Activated CD4-positive, alpha-beta T cell treated with anti-CD3 and anti-CD28 coated beads for 36 hours (primary cell): ENCODE results near the gene TNFAIP3. TPM values are rescaled to one million over a fixed set of nuclear protein-coding genes. Genes with fewer than 3 reads are reported as not detected.
"Not testable (repeated sequence)": the region's sequence is repeated elsewhere in the genome, so short reads cannot be mapped to it uniquely, and the experiment has no call there.

ENCODE experiments used
- ATAC-seq: fragments of 200-7000 bp; cut with Tn5 transposase; one replicate; pipeline ENCODE4 v1.10.0; 2021; ENCODE audit warnings: mild to moderate bottlenecking, moderate library complexity
- CTCF ChIA-PET: fragments of 350-600 bp; sonication (Branson Sonifier 250); formaldehyde crosslinking; loops from one replicate; lab custom pipeline; 2021; ENCODE audit warnings: antibody characterized with exemption; lab: Charles Lee
- POLR2A ChIA-PET: fragments of 350-600 bp; sonication (Branson Sonifier 250); formaldehyde crosslinking; loops from one replicate; lab custom pipeline; 2021; ENCODE audit warnings: antibody characterized with exemption, inconsistent platforms; lab: Charles Lee
- DNase-seq: peaks from one replicate; pipeline ENCODE4 v3.0.0-alpha.2; 2020
- H3K27ac Mint-ChIP-seq: one replicate; pipeline ENCODE4 v1.8.0; 2021; ENCODE audit warnings: mixed read lengths
- H3K27me3 Mint-ChIP-seq: one replicate; pipeline ENCODE4 v1.8.0; 2021; ENCODE audit warnings: mixed read lengths
- H3K36me3 Mint-ChIP-seq: one replicate; pipeline ENCODE4 v1.8.0; 2021; ENCODE audit warnings: low read depth, mixed read lengths
- H3K4me1 Mint-ChIP-seq: one replicate; pipeline ENCODE4 v1.8.0; 2021; ENCODE audit warnings: mixed read lengths
- H3K4me3 Mint-ChIP-seq: one replicate; pipeline ENCODE4 v1.8.0; 2021; ENCODE audit warnings: mild to moderate bottlenecking, moderate library complexity, mixed read lengths
- H3K9me3 Mint-ChIP-seq: one replicate; pipeline ENCODE4 v1.8.0; 2021; ENCODE audit warnings: low read depth, mixed read lengths
- intact Hi-C, 2 experiments: fragments of 100-400 bp; cut with DNase I in 1 of 2; cut with micrococcal nuclease in 1 of 2; formaldehyde crosslinking; loops; one replicate each; pipeline versions ENCODE4 v1.14.2 to v1.15.1; 2022 to 2024; cut with DNase I, micrococcal nuclease
- total RNA-seq, 2 experiments: library from RNA; stranded (reverse); gene quantifications; one replicate each; pipeline ENCODE4 v1.2.3, GENCODE V29; 2021

Gene TNFAIP3
- total RNA-seq, 2 experiments from 2014 or later, result 284 to 371 TPM

DNA sequence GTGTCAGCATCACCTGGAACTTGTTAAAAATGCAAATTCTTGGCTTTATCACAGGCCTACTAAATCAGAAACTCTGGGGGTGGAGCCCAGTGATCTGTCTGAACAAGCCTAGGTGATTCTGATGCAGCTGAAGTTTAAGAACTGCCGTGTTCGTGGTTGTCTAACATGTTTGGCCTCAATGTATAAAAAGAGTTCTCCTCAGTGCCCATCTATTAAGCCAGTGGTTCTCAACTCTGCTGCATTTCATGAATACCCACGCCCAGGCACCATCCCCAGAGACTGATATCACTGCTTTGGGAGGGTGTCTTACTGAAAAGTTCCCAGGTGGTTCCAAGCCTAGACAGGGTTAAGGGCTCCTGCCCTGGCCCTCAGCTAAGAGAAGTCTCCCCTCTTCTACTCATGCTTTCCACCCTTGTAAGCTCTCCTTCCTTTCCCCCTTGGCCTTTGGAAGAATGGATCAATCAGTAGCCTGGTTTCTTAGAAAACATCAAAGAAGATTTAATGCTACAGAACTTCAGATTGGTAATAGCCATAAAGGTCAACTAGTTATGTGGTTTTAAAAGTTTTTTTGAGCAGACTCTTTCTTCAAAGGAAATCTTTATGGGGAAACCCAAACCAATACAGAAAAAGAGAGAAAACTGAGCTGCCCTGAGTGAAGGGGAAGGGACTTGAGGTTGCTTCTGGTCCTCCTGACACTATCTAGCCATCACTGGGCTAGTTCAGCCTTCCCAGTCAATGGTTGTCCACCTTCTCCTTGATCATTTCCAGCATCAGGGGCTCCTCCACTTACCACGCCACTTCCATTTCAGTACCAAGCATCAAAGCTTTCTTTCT, 38.9 kb upstream of the TNFAIP3 start:
- Mint-ChIP-seq H3K27ac (peak overlapping the region; percentile 89), H3K27me3 (no peaks in the 10 kb centered on the region), H3K4me3 (peak overlapping the region; percentile 30), H3K9me3 (peaks cover 2% of the 10 kb centered on the region), H3K36me3 (peaks cover 6% of the 10 kb centered on the region), H3K4me1 (peaks cover 87% of the 10 kb centered on the region)
- ChIA-PET POLR2A (interaction anchor here (0.6 to 2.3 kb wide), 9 partner anchors 15 to 129 kb away, joined by 3 to 10 read pairs (median 5); partner anchors contain the start of gene TNFAIP3), CTCF (interaction anchor here (0.7 to 1.9 kb wide), 8 partner anchors 20 to 120 kb away, joined by 3 to 18 read pairs (median 3); partner anchors contain the start of gene TNFAIP3)
- peak; percentile 67 for ATAC-seq
- peak; percentile 78 for DNase-seq
- intact Hi-C loops, result loop anchor here (1.0 to 5.0 kb wide), 7 partner anchors 9 to 1319 kb away; partner anchors contain the start of gene TNFAIP3 (in 1 of the 2)

- ChIA-PET POLR2A (interaction anchor here (1.8 kb wide), 1 partner anchor 21 kb away, joined by 5 read pairs; no protein-coding TSS in a partner anchor), CTCF (interaction anchor here (0.6 to 0.9 kb wide), 2 partner anchors 46 to 177 kb away, joined by 3 to 4 read pairs; no protein-coding TSS in a partner anchor)
- no peak for DNase-seq
- Mint-ChIP-seq H3K36me3 (peaks cover 13% of the 10 kb centered on the region), H3K27me3 (no peaks in the 10 kb centered on the region), H3K4me1 (peaks cover 73% of the 10 kb centered on the region), H3K9me3 (peaks cover 10% of the 10 kb centered on the region), H3K27ac (peak overlapping the region; percentile 89), H3K4me3 (peak overlapping the region; percentile 30)
- intact Hi-C loops, result loop anchor here (1.0 to 5.0 kb wide), 4 partner anchors 20 to 1318 kb away; no protein-coding TSS in a partner anchor
- no peak for ATAC-seq
Measured at GRCh38 chr6:137829641-137830083, 37.4 kb upstream of the TNFAIP3 start.

DNA sequence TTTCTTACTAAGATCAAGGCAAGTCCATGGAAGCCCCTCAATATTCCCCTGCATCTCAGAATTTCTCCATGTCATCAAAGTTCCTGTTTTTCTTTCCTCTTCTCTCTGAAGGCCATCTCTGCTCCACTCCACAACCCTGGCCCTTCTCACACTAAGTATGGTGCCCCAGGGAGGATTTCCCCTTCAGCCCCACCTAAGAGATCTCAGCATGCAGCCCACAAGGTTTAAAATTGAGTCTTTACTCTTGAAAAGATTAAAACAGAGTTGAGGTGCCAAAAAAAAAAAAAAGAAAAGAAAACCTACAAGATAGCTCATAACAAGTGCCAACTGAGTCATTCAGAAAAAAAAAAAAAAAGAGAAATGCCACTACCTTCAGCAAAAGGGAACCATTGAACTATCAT, 36.5 kb upstream of the TNFAIP3 start:
- H3K4me3 Mint-ChIP-seq, result peak overlapping the region; percentile 56
- ChIA-PET POLR2A (interaction anchor here (0.7 to 1.0 kb wide), 3 partner anchors 20 to 41 kb away, joined by 3 to 11 read pairs (median 5); no protein-coding TSS in a partner anchor), CTCF (interaction anchor here (0.7 to 1.1 kb wide), 4 partner anchors 19 to 142 kb away, joined by 3 to 4 read pairs (median 3); no protein-coding TSS in a partner anchor)
- intact Hi-C loops, result loop anchor here in 1 of 2 experiments (1.0 kb wide), 1 partner anchor 19 kb away; no protein-coding TSS in a partner anchor
- H3K36me3 Mint-ChIP-seq, result peaks cover 13% of the 10 kb centered on the region
- peaks cover 65% of the 10 kb centered on the region for H3K4me1 Mint-ChIP-seq
- H3K9me3 Mint-ChIP-seq, result peaks cover 10% of the 10 kb centered on the region
- H3K27ac Mint-ChIP-seq, result peak overlapping the region; percentile 96
- DNase-seq (peak; percentile 62), ATAC-seq (peak; percentile 60)
- H3K27me3 Mint-ChIP-seq, result no peaks in the 10 kb centered on the region

DNA sequence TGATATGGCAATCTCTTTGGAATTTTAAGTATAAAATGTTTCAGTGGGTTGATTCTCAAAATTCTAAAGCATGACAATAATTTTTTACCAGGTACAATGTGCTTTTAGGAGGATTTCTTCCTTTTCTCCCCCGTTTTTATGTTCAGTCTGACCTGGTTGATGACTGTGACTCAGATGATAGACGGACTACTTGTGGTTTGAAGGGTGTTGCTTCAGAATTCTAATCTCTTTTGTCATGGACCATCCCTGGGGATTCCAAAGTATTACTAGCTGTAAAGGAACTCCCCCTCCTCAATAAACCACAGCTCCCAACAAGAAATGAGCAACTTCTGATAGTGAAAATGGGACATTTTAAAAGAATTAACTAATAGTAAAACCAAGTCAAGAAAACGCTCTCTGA, 34.9 kb upstream of the TNFAIP3 start:
- Mint-ChIP-seq H3K36me3 (peaks cover 13% of the 10 kb centered on the region), H3K4me1 (peaks cover 58% of the 10 kb centered on the region), H3K27me3 (no peaks in the 10 kb centered on the region), H3K4me3 (no peak overlapping the region), H3K9me3 (peaks cover 10% of the 10 kb centered on the region), H3K27ac (peak overlapping the region; percentile 32)
- ATAC-seq, result no peak
- DNase-seq, result no peak
- ChIA-PET POLR2A (no interaction called here), CTCF (interaction anchor here (0.7 to 3.2 kb wide), 4 partner anchors 35 to 600 kb away, joined by 3 to 11 read pairs (median 4); partner anchors contain the start of gene TNFAIP3)
- intact Hi-C loops, result no loop called here

GRCh38 chr6:137834508-137834907, 32.6 kb upstream of the TNFAIP3 start:
- Mint-ChIP-seq H3K27me3 (no peaks in the 10 kb centered on the region), H3K27ac (no peak overlapping the region), H3K4me3 (no peak overlapping the region), H3K4me1 (peaks cover 37% of the 10 kb centered on the region), H3K9me3 (peaks cover 29% of the 10 kb centered on the region), H3K36me3 (peaks cover 16% of the 10 kb centered on the region)
- no peak for ATAC-seq
- ChIA-PET POLR2A (no interaction called here), CTCF (interaction anchor here (1.4 to 3.2 kb wide), 2 partner anchors 33 to 43 kb away, joined by 3 to 11 read pairs; partner anchors contain the start of gene TNFAIP3)
- DNase-seq, result no peak
- intact Hi-C loops, result no loop called here

- ChIA-PET CTCF (interaction anchor here (0.6 to 1.9 kb wide), 2 partner anchors 37 to 113 kb away, joined by 3 to 5 read pairs; no protein-coding TSS in a partner anchor), POLR2A (no interaction called here)
- Mint-ChIP-seq H3K27me3 (no peaks in the 10 kb centered on the region), H3K4me1 (peaks cover 21% of the 10 kb centered on the region), H3K27ac (no peak overlapping the region), H3K36me3 (peaks cover 26% of the 10 kb centered on the region), H3K4me3 (no peak overlapping the region), H3K9me3 (peaks cover 49% of the 10 kb centered on the region)
- ATAC-seq (no peak), DNase-seq (no peak)
- intact Hi-C loops, result no loop called here
Measured at GRCh38 chr6:137836788-137837187, 30.3 kb upstream of the TNFAIP3 start.

- intact Hi-C loops, H3K4me1 Mint-ChIP-seq, DNase-seq, ATAC-seq, H3K27me3 Mint-ChIP-seq, CTCF ChIA-PET, POLR2A ChIA-PET, H3K4me3 Mint-ChIP-seq, H3K27ac Mint-ChIP-seq: not testable (repeated sequence)
- H3K9me3 Mint-ChIP-seq, result peaks cover 55% of the 10 kb centered on the region
- H3K36me3 Mint-ChIP-seq, result peaks cover 27% of the 10 kb centered on the region
Measured at GRCh38 chr6:137838090-137838489, 29.0 kb upstream of the TNFAIP3 start.

- DNase-seq, CTCF ChIA-PET, POLR2A ChIA-PET, H3K4me3 Mint-ChIP-seq, H3K27me3 Mint-ChIP-seq, intact Hi-C loops, H3K4me1 Mint-ChIP-seq, ATAC-seq, H3K27ac Mint-ChIP-seq: not testable (repeated sequence)
- H3K36me3 Mint-ChIP-seq, result peaks cover 27% of the 10 kb centered on the region
- peaks cover 57% of the 10 kb centered on the region for H3K9me3 Mint-ChIP-seq
Measured at GRCh38 chr6:137838597-137838996, 28.5 kb upstream of the TNFAIP3 start.

DNA sequence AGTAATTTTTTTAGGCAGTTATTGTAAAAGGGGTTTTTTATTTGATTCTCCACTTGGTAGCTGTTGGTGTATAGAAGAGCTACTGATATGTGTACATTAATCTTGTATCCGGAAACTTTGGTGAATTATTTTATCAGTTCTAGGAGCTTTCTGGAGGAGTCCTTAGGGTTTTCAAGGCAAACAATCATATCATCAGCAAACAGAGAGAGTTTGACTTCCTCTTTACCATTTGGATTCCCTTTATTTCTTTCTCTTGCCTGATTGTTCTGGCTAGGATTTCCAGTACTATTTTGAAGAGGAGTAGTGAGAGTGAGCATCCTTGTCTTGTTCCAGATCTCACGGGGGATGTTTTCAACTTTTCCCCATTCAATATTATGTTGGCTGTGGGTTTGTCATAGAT, 28.0 kb upstream of the TNFAIP3 start:
- ChIA-PET CTCF (interaction anchor here (1.6 kb wide), 1 partner anchor 45 kb away, joined by 3 read pairs; no protein-coding TSS in a partner anchor), POLR2A (no interaction called here)
- Mint-ChIP-seq H3K27ac (no peak overlapping the region), H3K9me3 (peaks cover 54% of the 10 kb centered on the region), H3K4me3 (no peak overlapping the region), H3K36me3 (peaks cover 24% of the 10 kb centered on the region), H3K27me3 (no peaks in the 10 kb centered on the region), H3K4me1 (peaks cover 7% of the 10 kb centered on the region)
- DNase-seq (no peak), ATAC-seq (no peak)
- intact Hi-C loops, result no loop called here

- ChIA-PET CTCF (interaction anchor here (0.8 to 1.6 kb wide), 4 partner anchors 27 to 122 kb away, joined by 3 to 4 read pairs (median 3); partner anchors contain the start of gene TNFAIP3), POLR2A (no interaction called here)
- Mint-ChIP-seq H3K36me3 (peaks cover 20% of the 10 kb centered on the region), H3K4me3 (no peak overlapping the region), H3K27ac (no peak overlapping the region), H3K9me3 (peaks cover 51% of the 10 kb centered on the region), H3K27me3 (no peaks in the 10 kb centered on the region), H3K4me1 (peaks cover 7% of the 10 kb centered on the region)
- intact Hi-C loops, result no loop called here
- no peak for DNase-seq
- ATAC-seq, result no peak
Measured at GRCh38 chr6:137840252-137840651, 26.8 kb upstream of the TNFAIP3 start.

DNA sequence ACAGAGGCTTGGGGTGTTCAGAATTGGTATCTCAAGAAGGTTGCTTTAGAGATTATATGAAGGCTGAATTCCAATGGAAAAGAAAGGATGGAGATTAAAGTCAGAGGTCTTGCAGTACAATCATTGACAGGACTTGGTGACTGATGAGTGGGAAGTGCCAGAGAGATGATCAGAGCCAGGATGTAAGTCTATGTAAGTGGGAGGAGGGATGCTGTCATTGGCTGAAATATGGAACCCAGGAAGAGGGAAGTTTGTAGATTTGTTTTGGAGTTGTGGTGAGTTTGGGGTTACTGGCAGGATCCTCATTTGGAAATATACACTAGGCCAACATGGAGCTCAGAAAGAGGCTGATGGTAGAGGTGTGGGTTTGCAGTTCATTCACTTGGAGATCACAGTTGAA, 23.8 kb upstream of the TNFAIP3 start:
- Mint-ChIP-seq H3K9me3 (peaks cover 43% of the 10 kb centered on the region), H3K27me3 (no peaks in the 10 kb centered on the region), H3K36me3 (peaks cover 18% of the 10 kb centered on the region), H3K27ac (no peak overlapping the region), H3K4me3 (no peak overlapping the region), H3K4me1 (peaks cover 2% of the 10 kb centered on the region)
- DNase-seq, result no peak
- ChIA-PET POLR2A (no interaction called here), CTCF (interaction anchor here (0.6 to 1.6 kb wide), 2 partner anchors 10 to 85 kb away, joined by 3 to 4 read pairs; no protein-coding TSS in a partner anchor)
- ATAC-seq, result no peak
- intact Hi-C loops, result no loop called here
